Adrenal gland (tissue), 5 donors: Measurements from ENCODE around the gene SNAPC5.

Experiments used
- CTCF ChIP-seq, 6 experiments: fragments of 450-650 bp in 4 of 6; fragments of 200-600 bp in 2 of 6; sonication (generic) in 1 of 6; IDR thresholded peaks; 1 replicate in 5 of 6; 2 replicates in 1 of 6; pipeline versions ENCODE4 v1.5.1 to v1.8.0; 2016 to 2021; ENCODE audit warnings: antibody characterized with exemption in 6 of 6, mild to moderate bottlenecking in 2 of 6, moderate library complexity in 1 of 6
- POLR2A ChIP-seq, 2 donors: fragments of 450-650 bp; IDR thresholded peaks; one replicate each; pipeline ENCODE4 v1.6.1; 2017; ENCODE audit warnings: antibody characterized with exemption in 2 of 2, mild to moderate bottlenecking in 2 of 2, moderate library complexity in 1 of 2
- donor health status: DM: no; HTN: no; CAD: no.

GRCh38 chr15:66496951-66497501 lies 536 bp downstream of the SNAPC5 start:
- TF ChIP-seq CTCF (IDR thresholded peaks at IDR 0.05), result no peak
- TF ChIP-seq POLR2A (IDR thresholded peaks at IDR 0.05), result no peak
